HEK293 (cell line): Measurements from ENCODE around the gene PPIA.

Experiments
- GLI4 ChIP-seq: fragments of 450-650 bp; formaldehyde crosslinking; IDR thresholded peaks from 2 replicates; pipeline ENCODE4 v1.5.1; 2016; ENCODE audit warnings: missing biosample characterization, missing genetic modification characterization
- KLF10 ChIP-seq: fragments of 450-650 bp; IDR thresholded peaks from 2 replicates; pipeline ENCODE4 v1.5.1; 2018; ENCODE audit warnings: missing biosample characterization, mild to moderate bottlenecking, missing genetic modification characterization
- KLF16 ChIP-seq: fragments of 450-650 bp; formaldehyde crosslinking; IDR thresholded peaks from 2 replicates; pipeline ENCODE4 v1.5.1; 2017; ENCODE audit warnings: missing biosample characterization, missing genetic modification characterization
- OVOL3 ChIP-seq: fragments of 450-650 bp; formaldehyde crosslinking; IDR thresholded peaks from 2 replicates; pipeline ENCODE4 v1.5.1; 2016; ENCODE audit warnings: missing biosample characterization, missing genetic modification characterization
- SCRT2 ChIP-seq: fragments of 450-650 bp; formaldehyde crosslinking; IDR thresholded peaks from 2 replicates; pipeline ENCODE4 v1.5.1; 2016; ENCODE audit warnings: missing biosample characterization, missing genetic modification characterization
- YY1 ChIP-seq: fragments of 450-650 bp; formaldehyde crosslinking; IDR thresholded peaks from 2 replicates; pipeline ENCODE4 v1.5.1; 2018; ENCODE audit warnings: missing biosample characterization, missing genetic modification characterization
- ZBTB17 ChIP-seq: fragments of 450-650 bp; formaldehyde crosslinking; IDR thresholded peaks from 2 replicates; pipeline ENCODE4 v1.5.1; 2016; ENCODE audit warnings: missing biosample characterization, missing genetic modification characterization
- ZBTB20 ChIP-seq: fragments of 450-650 bp; formaldehyde crosslinking; IDR thresholded peaks from 2 replicates; pipeline ENCODE4 v1.5.1; 2016; ENCODE audit warnings: missing biosample characterization, missing genetic modification characterization
- ZBTB8A ChIP-seq: fragments of 450-650 bp; formaldehyde crosslinking; IDR thresholded peaks from 2 replicates; pipeline ENCODE4 v1.5.1; 2016; ENCODE audit warnings: missing biosample characterization, missing genetic modification characterization
- ZNF138 ChIP-seq: fragments of 450-650 bp; formaldehyde crosslinking; IDR thresholded peaks from 2 replicates; pipeline ENCODE4 v1.5.1; 2016; ENCODE audit warnings: missing biosample characterization, missing genetic modification characterization, borderline replicate concordance
- ZNF140 ChIP-seq: fragments of 450-650 bp; formaldehyde crosslinking; IDR thresholded peaks from 2 replicates; pipeline ENCODE4 v1.5.1; 2016; ENCODE audit warnings: missing biosample characterization, missing genetic modification characterization
- ZNF266 ChIP-seq: fragments of 450-650 bp; formaldehyde crosslinking; IDR thresholded peaks from 2 replicates; pipeline ENCODE4 v1.5.1; 2016; ENCODE audit warnings: missing biosample characterization, missing genetic modification characterization, low read depth
- ZNF341 ChIP-seq: fragments of 450-650 bp; formaldehyde crosslinking; IDR thresholded peaks from 2 replicates; pipeline ENCODE4; 2016; ENCODE audit warnings: low read depth, missing biosample characterization, missing genetic modification characterization
- ZNF426 ChIP-seq: fragments of 450-650 bp; formaldehyde crosslinking; IDR thresholded peaks from 2 replicates; pipeline ENCODE4 v1.5.1; 2017; ENCODE audit warnings: missing biosample characterization, missing genetic modification characterization, mild to moderate bottlenecking, inconsistent platforms, moderate library complexity
- ZNF510 ChIP-seq: fragments of 450-650 bp; formaldehyde crosslinking; IDR thresholded peaks from 2 replicates; pipeline ENCODE4 v1.5.1; 2018; ENCODE audit warnings: mild to moderate bottlenecking, missing genetic modification characterization, missing biosample characterization; ENCODE audit not compliant: insufficient replicate concordance
- ZNF548 ChIP-seq: fragments of 450-650 bp; formaldehyde crosslinking; IDR thresholded peaks from 2 replicates; pipeline ENCODE4 v1.5.1; 2016; ENCODE audit warnings: missing biosample characterization, missing genetic modification characterization
- ZNF549 ChIP-seq: fragments of 450-650 bp; IDR thresholded peaks from 2 replicates; pipeline ENCODE4 v1.5.1; 2018; ENCODE audit warnings: missing biosample characterization, missing genetic modification characterization, mild to moderate bottlenecking, inconsistent platforms, moderate library complexity
- ZNF555 ChIP-seq: fragments of 450-650 bp; formaldehyde crosslinking; conservative IDR thresholded peaks from 2 replicates; pipeline ENCODE4 v1.5.1; 2017; ENCODE audit warnings: missing biosample characterization, mild to moderate bottlenecking, missing genetic modification characterization, inconsistent platforms
- ZNF560 ChIP-seq: fragments of 450-650 bp; formaldehyde crosslinking; IDR thresholded peaks from 2 replicates; pipeline ENCODE4 v1.5.1; 2017; ENCODE audit warnings: missing biosample characterization, missing genetic modification characterization, borderline replicate concordance
- ZNF621 ChIP-seq: fragments of 450-650 bp; formaldehyde crosslinking; IDR thresholded peaks from 2 replicates; pipeline ENCODE4 v1.5.1; 2017; ENCODE audit warnings: missing biosample characterization, missing genetic modification characterization
- ZNF664 ChIP-seq: fragments of 450-650 bp; formaldehyde crosslinking; IDR thresholded peaks from 2 replicates; pipeline ENCODE4 v1.5.1; 2016; ENCODE audit warnings: missing biosample characterization, missing genetic modification characterization
- ZNF677 ChIP-seq: fragments of 450-650 bp; IDR thresholded peaks from 2 replicates; pipeline ENCODE4 v1.5.0; 2018; ENCODE audit warnings: missing biosample characterization, mild to moderate bottlenecking, missing genetic modification characterization, moderate library complexity
- ZNF76 ChIP-seq: fragments of 450-650 bp; formaldehyde crosslinking; IDR thresholded peaks from 2 replicates; pipeline ENCODE4; 2016; ENCODE audit warnings: low read depth, missing biosample characterization, missing genetic modification characterization, borderline replicate concordance
- ZNF792 ChIP-seq: fragments of 450-650 bp; formaldehyde crosslinking; IDR thresholded peaks from 2 replicates; pipeline ENCODE4 v1.5.1; 2016; ENCODE audit warnings: missing biosample characterization, missing genetic modification characterization
- ZXDB ChIP-seq: fragments of 450-650 bp; formaldehyde crosslinking; IDR thresholded peaks from 2 replicates; pipeline ENCODE4 v1.5.1; 2016; ENCODE audit warnings: missing biosample characterization, missing genetic modification characterization
- TF ChIP-seq, protein P1 (sequence below): sonication (generic); formaldehyde crosslinking; IDR thresholded peaks from 2 replicates; pipeline ENCODE4 v1.8.1; 2022; ENCODE audit warnings: mild to moderate bottlenecking, moderate library complexity, missing genetic modification reagents
- TF ChIP-seq, protein P2 (sequence below): fragments of 450-650 bp; formaldehyde crosslinking; IDR thresholded peaks from 2 replicates; pipeline ENCODE4 v1.5.1; 2016; ENCODE audit warnings: missing biosample characterization, missing genetic modification characterization
- TF ChIP-seq, protein P3 (sequence below): fragments of 450-650 bp; formaldehyde crosslinking; IDR thresholded peaks from 2 replicates; pipeline ENCODE4 v1.5.1; 2017; ENCODE audit warnings: missing biosample characterization, missing genetic modification characterization
- TF ChIP-seq, protein P4 (sequence below): fragments of 450-650 bp; formaldehyde crosslinking; IDR thresholded peaks from 2 replicates; pipeline ENCODE4 v1.5.1; 2016; ENCODE audit warnings: missing biosample characterization, missing genetic modification characterization
- TF ChIP-seq, protein P5 (sequence below): fragments of 450-650 bp; formaldehyde crosslinking; IDR thresholded peaks from 2 replicates; pipeline ENCODE4 v1.5.1; 2016; ENCODE audit warnings: missing biosample characterization, missing genetic modification characterization, low read depth

PPIA gene

DNA sequence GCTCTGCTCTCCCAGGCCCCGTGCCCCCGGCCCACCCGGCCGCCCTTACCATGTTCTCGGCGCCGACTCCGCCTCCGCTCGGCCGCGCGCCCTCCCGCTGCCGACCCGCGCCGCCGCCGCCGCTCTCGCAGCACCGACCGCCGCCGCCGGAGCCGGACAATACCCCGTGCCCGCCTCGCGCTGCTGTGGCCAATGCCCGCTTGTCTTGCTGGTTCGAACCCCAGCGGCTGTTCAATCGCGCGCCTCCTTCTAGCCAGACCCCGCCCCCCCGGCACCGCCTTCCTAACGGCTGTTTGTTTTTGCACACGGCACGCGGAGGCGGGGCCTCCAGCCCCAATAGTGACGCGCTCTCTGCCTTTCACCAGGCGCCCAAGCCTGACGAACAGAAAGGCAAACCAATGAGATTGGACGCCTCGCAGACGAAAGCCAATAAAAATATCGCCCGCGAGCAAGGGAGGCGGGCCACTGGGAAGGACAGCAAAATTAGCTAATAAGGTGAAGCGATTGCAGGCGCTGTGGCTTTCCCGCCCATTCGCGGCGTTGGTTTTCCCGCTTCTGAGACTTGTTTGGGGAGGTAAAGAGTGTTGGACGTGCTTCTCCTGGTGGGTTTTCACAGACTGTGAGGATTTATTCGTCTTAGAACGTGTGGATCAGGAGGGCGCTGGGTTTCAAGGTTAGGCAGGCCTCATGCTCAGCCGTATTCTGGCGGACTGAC is 51.6 kb downstream of the PPIA start, which contains the start of gene H2AZ2 (continued):
- TF ChIP-seq, protein P1, sequence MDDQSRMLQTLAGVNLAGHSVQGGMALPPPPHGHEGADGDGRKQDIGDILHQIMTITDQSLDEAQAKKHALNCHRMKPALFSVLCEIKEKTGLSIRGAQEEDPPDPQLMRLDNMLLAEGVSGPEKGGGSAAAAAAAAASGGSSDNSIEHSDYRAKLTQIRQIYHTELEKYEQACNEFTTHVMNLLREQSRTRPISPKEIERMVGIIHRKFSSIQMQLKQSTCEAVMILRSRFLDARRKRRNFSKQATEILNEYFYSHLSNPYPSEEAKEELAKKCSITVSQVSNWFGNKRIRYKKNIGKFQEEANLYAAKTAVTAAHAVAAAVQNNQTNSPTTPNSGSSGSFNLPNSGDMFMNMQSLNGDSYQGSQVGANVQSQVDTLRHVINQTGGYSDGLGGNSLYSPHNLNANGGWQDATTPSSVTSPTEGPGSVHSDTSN (CRISPR knock-in tag) = peak; percentile 98
- TF ChIP-seq ZNF548 = no peak
- TF ChIP-seq ZNF140 (tag by site-specific recombination) = no peak
- TF ChIP-seq ZBTB8A (tag by site-specific recombination) = no peak; the same call in 1 of the 2 replicates
- no peak for TF ChIP-seq ZNF560 (tag by site-specific recombination)
- TF ChIP-seq, protein P2, sequence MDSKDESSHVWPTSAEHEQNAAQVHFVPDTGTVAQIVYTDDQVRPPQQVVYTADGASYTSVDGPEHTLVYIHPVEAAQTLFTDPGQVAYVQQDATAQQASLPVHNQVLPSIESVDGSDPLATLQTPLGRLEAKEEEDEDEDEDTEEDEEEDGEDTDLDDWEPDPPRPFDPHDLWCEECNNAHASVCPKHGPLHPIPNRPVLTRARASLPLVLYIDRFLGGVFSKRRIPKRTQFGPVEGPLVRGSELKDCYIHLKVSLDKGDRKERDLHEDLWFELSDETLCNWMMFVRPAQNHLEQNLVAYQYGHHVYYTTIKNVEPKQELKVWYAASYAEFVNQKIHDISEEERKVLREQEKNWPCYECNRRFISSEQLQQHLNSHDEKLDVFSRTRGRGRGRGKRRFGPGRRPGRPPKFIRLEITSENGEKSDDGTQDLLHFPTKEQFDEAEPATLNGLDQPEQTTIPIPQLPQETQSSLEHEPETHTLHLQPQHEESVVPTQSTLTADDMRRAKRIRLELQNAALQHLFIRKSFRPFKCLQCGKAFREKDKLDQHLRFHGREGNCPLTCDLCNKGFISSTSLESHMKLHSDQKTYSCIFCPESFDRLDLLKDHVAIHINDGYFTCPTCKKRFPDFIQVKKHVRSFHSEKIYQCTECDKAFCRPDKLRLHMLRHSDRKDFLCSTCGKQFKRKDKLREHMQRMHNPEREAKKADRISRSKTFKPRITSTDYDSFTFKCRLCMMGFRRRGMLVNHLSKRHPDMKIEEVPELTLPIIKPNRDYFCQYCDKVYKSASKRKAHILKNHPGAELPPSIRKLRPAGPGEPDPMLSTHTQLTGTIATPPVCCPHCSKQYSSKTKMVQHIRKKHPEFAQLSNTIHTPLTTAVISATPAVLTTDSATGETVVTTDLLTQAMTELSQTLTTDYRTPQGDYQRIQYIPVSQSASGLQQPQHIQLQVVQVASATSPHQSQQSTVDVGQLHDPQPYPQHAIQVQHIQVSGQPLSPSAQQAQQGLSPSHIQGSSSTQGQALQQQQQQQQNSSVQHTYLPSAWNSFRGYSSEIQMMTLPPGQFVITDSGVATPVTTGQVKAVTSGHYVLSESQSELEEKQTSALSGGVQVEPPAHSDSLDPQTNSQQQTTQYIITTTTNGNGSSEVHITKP (tag by site-specific recombination) = peak; percentile 32; the same call in 1 of the 2 replicates
- TF ChIP-seq, protein P3, sequence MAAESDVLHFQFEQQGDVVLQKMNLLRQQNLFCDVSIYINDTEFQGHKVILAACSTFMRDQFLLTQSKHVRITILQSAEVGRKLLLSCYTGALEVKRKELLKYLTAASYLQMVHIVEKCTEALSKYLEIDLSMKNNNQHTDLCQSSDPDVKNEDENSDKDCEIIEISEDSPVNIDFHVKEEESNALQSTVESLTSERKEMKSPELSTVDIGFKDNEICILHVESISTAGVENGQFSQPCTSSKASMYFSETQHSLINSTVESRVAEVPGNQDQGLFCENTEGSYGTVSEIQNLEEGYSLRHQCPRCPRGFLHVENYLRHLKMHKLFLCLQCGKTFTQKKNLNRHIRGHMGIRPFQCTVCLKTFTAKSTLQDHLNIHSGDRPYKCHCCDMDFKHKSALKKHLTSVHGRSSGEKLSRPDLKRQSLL (tag by site-specific recombination) = 0 out of 2 replicates have a peak, but pooled peaks have one; percentile 2
- TF ChIP-seq OVOL3 = peak; percentile 40
- no peak for TF ChIP-seq ZNF792
- TF ChIP-seq, protein P4, sequence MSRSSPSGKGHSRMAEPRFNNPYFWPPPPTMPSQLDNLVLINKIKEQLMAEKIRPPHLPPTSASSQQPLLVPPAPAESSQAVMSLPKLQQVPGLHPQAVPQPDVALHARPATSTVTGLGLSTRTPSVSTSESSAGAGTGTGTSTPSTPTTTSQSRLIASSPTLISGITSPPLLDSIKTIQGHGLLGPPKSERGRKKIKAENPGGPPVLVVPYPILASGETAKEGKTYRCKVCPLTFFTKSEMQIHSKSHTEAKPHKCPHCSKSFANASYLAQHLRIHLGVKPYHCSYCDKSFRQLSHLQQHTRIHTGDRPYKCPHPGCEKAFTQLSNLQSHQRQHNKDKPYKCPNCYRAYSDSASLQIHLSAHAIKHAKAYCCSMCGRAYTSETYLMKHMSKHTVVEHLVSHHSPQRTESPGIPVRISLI (tag by site-specific recombination) = no peak
- TF ChIP-seq ZBTB20 (tag by site-specific recombination) = no peak
- TF ChIP-seq ZNF510 = no peak
- peak; percentile 70 for TF ChIP-seq ZXDB (tag by site-specific recombination)
- peak; percentile 61; the same call in 1 of the 2 replicates for TF ChIP-seq KLF16 (tag by site-specific recombination)
- TF ChIP-seq, protein P5, sequence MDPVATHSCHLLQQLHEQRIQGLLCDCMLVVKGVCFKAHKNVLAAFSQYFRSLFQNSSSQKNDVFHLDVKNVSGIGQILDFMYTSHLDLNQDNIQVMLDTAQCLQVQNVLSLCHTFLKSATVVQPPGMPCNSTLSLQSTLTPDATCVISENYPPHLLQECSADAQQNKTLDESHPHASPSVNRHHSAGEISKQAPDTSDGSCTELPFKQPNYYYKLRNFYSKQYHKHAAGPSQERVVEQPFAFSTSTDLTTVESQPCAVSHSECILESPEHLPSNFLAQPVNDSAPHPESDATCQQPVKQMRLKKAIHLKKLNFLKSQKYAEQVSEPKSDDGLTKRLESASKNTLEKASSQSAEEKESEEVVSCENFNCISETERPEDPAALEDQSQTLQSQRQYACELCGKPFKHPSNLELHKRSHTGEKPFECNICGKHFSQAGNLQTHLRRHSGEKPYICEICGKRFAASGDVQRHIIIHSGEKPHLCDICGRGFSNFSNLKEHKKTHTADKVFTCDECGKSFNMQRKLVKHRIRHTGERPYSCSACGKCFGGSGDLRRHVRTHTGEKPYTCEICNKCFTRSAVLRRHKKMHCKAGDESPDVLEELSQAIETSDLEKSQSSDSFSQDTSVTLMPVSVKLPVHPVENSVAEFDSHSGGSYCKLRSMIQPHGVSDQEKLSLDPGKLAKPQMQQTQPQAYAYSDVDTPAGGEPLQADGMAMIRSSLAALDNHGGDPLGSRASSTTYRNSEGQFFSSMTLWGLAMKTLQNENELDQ (tag by site-specific recombination) = no peak
- 0 out of 2 replicates have a peak, but pooled peaks have one; percentile 15 for TF ChIP-seq GLI4
- TF ChIP-seq ZNF138 (tag by site-specific recombination) = no peak
- TF ChIP-seq ZNF549 = no peak
- peak; percentile 36; the same call in 1 of the 2 replicates for TF ChIP-seq ZNF76 (tag by site-specific recombination)
- TF ChIP-seq KLF10 (tag by site-specific recombination) = peak; percentile 93
- TF ChIP-seq ZNF621 = no peak
- TF ChIP-seq SCRT2 = 0 out of 2 replicates have a peak, but pooled peaks have one; percentile 20
- TF ChIP-seq ZNF664 (tag by site-specific recombination) = peak; percentile 98
- TF ChIP-seq ZNF426 = no peak
- peak; percentile 87 for TF ChIP-seq ZNF341
- no peak for TF ChIP-seq YY1 (tag by site-specific recombination)
- no peak for TF ChIP-seq ZNF266 (tag by site-specific recombination)
- peak; percentile 81 for TF ChIP-seq ZBTB17 (tag by site-specific recombination)
- TF ChIP-seq ZNF555 (tag by site-specific recombination) = no peak
- no peak for TF ChIP-seq ZNF677 (tag by site-specific recombination)
